ACC112 (cell line): ENCODE data around the gene IMPDH2.

Source experiments
- H2AFZ ChIP-seq: fragments of 200-600 bp; sonication (generic); one replicate; pipeline ENCODE4 v1.6.0; 2017; ENCODE audit warnings: antibody characterized with exemption, low read length; ENCODE audit not compliant: unreplicated experiment
- H3K27ac ChIP-seq: fragments of 200-600 bp; sonication (generic); 2 replicates; pipeline ENCODE4 v1.5.1; 2014; ENCODE audit warnings: low read depth, mild to moderate bottlenecking, antibody characterized with exemption, low read length, moderate library complexity
- H3K27me3 ChIP-seq: fragments of 200-600 bp; sonication (generic); 2 replicates; pipeline ENCODE4 v1.6.1; 2014; ENCODE audit warnings: mild to moderate bottlenecking, antibody characterized with exemption, low read length, moderate library complexity, mixed read lengths; ENCODE audit not compliant: insufficient read depth
- H3K36me3 ChIP-seq: fragments of 200-600 bp; sonication (generic); 2 replicates; pipeline ENCODE4 v1.6.1; 2016; ENCODE audit warnings: mild to moderate bottlenecking, antibody characterized with exemption, low read length, moderate library complexity, mixed read lengths; ENCODE audit not compliant: insufficient read depth
- H3K4me1 ChIP-seq: fragments of 200-600 bp; sonication (generic); one replicate; pipeline ENCODE4 v1.6.1; 2016; ENCODE audit warnings: low read length, mixed read lengths; ENCODE audit not compliant: insufficient read depth, unreplicated experiment, control insufficient read depth
- H3K4me3 ChIP-seq: fragments of 200-600 bp; sonication (generic); 2 replicates; pipeline ENCODE4 v1.5.1; 2014; ENCODE audit warnings: mild to moderate bottlenecking, low read depth, low read length
- H3K79me2 ChIP-seq: fragments of 200-600 bp; sonication (generic); one replicate; pipeline ENCODE4 v1.6.0; 2016; ENCODE audit warnings: low read length; ENCODE audit not compliant: control insufficient read depth, unreplicated experiment, insufficient read depth

Gene IMPDH2

DNA sequence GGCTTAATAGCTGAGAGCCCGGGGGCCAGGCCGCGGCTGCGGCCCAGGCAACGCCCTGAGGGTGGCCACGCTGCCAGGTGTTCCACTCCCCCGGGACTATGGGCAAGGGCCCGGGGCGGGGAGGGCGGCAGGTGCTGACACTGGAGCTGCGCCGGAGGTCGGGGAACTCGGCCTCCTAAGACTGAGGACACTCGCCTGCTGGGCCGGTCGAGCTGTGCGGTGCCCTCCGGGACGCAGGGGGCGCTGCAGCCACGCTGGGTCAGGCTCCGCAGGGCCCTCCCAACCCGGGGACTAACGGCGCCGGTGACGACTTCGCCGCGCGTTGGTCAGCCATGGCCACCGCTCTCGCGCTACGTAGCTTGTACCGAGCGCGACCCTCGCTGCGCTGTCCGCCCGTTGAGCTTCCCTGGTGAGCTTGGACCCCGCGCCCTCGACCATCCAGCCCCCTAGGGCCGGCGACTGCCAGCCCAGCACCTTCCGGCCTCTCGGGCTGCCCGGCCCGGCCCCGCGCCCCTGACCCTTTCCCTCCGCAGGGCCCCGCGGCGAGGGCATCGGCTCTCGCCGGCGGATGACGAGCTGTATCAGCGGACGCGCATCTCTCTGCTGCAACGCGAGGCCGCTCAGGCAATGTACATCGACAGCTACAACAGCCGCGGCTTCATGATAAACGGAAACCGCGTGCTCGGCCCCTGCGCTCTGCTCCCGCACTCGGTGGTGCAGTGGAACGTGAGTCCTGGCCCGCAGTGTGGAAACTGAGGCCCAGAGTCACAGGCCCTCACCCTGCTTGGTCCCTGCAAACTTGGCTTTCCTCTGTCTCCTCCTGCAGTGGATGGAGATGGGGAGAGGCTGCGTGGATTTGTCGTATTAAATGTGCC is 7.1 kb downstream of the IMPDH2 start, which contains the start of gene NDUFAF3:
Gene NDUFAF3, plus strand, starts transcription at position 309 of the 875 bp plus-strand sequence. Its CDS starts 24 bp downstream, at position 333.
- peak within 1 kb of the TSS; percentile 93 for H3K27ac ChIP-seq
- peak within 1 kb of the TSS; percentile 91 for H3K4me3 ChIP-seq
- peak within 1 kb of the TSS; percentile 92 for H2AFZ ChIP-seq
- peaks cover 31% of the 10 kb centered on the region for H3K79me2 ChIP-seq
- H3K27me3 ChIP-seq, result no peaks in the 10 kb centered on the region
- peaks cover 29% of the 10 kb centered on the region; the same call in 1 of the 2 replicates for H3K36me3 ChIP-seq
- peaks cover 43% of the 10 kb centered on the region for H3K4me1 ChIP-seq

DNA sequence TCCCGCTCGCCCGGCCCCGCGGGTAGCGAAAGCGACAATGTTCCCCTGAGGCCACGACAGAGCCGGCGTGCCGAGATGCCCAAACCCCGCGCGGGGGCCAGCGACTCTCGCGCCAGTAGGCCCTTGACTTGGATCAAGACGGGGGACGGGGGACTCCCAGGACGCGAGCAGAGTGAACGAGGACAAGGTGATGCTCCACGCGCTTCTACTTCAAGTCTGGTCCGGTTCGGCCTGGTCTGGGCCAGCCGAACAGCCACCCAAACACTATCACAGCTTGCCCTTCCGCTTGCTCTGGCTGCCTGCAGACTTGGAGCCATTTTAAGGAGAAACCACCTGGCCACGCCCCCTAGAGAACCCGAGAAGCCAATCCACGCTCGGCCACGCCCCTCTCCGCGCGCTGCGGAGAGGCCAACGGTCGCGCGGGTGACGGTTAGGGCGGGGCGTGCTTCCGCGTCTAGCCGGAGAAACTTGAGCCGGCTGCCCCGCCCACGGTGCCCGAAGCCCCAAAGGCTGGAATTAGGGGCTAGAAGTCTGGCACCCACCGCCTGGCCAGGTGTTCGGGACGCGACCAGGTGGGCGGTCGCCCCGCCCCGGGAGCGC is 7.9 kb downstream of the IMPDH2 start:
- peak overlapping the region; percentile 93 for H3K27ac ChIP-seq
- peaks cover 22% of the 10 kb centered on the region; the same call in 1 of the 2 replicates for H3K36me3 ChIP-seq
- no peaks in the 10 kb centered on the region for H3K27me3 ChIP-seq
- H3K4me1 ChIP-seq, result peaks cover 36% of the 10 kb centered on the region
- H2AFZ ChIP-seq, result peak overlapping the region; percentile 92
- H3K4me3 ChIP-seq, result peak overlapping the region; percentile 91
- peaks cover 26% of the 10 kb centered on the region for H3K79me2 ChIP-seq

DNA sequence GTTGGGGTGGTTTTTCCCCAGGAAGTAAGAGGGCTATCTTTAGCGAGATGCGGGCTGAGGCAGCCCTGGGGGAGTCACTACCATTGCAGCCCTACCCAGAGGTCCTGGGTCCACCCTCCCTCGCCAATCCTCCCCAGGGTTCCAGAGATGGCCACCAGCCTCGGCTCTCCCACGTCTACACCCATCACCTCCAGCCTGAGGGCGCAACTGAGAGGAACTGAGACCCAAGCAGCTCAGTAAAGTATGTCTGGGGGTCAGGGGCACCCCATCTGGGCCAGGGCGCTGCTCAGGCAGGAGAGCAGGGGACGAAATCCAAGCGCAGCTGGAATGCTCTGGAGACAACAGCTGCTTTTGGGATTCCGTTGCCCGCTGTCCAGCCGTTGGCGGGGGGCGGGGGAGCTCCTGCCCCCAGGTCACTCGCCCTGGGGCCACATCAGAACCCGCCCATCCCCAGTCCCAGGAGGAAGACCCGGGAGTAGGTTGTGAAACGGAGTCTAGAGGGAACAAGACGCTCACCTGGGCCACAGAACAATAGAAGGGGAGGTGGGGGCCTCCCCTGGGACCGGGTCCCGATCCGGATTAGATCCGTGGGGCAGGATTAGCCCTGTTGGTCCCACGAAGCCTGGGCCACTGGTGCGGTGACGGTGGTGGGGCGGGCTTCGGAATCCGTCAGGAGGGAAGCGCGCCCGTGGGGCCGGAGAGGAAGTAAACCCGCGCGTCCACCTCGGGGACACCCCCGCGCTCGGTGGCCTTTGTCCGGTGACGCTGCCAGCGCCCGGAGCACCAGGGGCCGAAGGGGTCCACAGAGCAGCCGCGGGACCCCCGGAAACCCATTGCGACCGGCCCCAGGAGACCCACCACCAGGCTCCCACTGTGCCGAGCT is 8.6 kb downstream of the IMPDH2 start:
- peaks cover 26% of the 10 kb centered on the region for H3K79me2 ChIP-seq
- no peaks in the 10 kb centered on the region for H3K27me3 ChIP-seq
- H3K4me1 ChIP-seq, result peaks cover 29% of the 10 kb centered on the region
- H2AFZ ChIP-seq, result no peak overlapping the region
- peak overlapping the region; percentile 91 for H3K4me3 ChIP-seq
- peak overlapping the region; percentile 93 for H3K27ac ChIP-seq
- peaks cover 15% of the 10 kb centered on the region; the same call in 1 of the 2 replicates for H3K36me3 ChIP-seq

DNA sequence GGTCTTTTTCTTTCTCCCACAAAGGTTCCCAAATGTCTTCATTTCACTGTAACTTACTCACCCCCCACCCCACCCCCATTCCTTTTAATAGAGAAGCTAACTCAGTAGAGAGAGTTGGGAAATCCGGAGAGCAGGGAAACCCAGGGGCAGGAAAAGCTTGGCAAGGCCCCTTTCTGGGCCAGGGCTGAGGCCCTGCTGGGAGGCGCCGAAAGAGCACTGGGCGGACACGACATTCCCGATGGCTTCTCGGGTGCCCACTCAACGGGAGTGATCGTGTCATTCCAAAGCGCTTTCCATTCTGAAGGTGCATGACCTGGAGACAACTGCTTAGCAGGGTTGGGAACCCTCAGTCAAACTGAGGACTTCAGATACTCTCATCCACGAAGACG is 9.3 kb downstream of the IMPDH2 start:
- peak overlapping the region; percentile 93 for H3K27ac ChIP-seq
- no peaks in the 10 kb centered on the region for H3K27me3 ChIP-seq
- H3K4me3 ChIP-seq, result peak overlapping the region; percentile 91
- H3K4me1 ChIP-seq, result peaks cover 26% of the 10 kb centered on the region
- H3K36me3 ChIP-seq, result peaks cover 12% of the 10 kb centered on the region; the same call in 1 of the 2 replicates
- peaks cover 26% of the 10 kb centered on the region for H3K79me2 ChIP-seq
- no peak overlapping the region for H2AFZ ChIP-seq

DNA sequence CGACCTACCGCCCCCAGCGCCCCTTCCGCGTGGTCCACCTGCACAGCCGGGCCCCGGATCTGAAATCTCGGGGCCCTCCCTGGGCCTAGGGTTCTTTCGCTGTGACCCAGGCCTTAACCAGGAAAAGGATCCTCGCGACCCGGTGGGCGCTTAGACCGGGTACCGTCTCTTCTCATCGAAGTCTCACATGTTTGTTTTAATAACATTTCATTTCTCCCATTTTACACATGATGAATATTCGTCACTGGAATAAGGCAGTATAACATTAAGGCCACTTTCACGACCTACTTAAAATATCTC is 10.5 kb downstream of the IMPDH2 start:
- Histone ChIP-seq H3K4me3 (peak overlapping the region; percentile 94), H3K27me3 (no peaks in the 10 kb centered on the region), H3K27ac (peak overlapping the region; percentile 60), H2AFZ (peak overlapping the region; percentile 74), H3K4me1 (peaks cover 19% of the 10 kb centered on the region), H3K36me3 (no peaks in the 10 kb centered on the region), H3K79me2 (peaks cover 22% of the 10 kb centered on the region)

DNA sequence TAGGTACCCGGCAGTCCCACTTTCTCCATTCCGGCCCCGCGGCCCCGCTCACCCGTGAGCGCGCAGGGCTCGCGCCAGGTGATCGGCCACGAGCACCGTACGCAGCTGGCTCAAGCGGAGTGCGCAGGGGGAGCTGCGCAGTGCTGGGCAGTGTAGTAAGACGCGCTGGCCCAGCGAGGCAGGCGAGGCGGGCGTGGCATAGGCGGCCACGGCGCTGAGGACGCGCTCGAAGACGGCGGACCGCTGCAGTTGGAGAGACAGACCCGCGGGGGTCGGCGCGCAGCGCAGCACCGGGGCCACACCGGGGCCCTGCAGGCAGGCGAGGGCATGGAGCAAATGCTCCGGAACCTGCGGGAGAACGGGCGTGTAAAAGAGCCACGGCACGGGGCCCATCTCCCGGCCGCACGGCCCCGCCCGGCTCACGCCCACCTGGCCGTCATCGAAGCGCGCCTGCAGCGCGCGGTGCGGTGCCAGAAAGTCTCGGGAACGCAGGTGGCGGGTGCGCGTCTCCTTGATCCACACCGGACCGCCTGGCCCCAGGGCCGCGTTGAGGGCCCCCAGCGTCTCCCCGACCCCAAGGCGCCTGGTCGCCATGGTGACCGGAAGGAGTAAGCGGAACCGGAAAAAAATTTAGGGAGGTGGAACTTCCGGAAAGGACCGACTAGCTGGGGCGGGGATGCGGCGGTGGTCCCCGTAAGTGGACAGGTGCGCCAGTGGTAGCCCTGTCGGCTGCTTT is 11.1 kb downstream of the IMPDH2 start, which contains the start of gene DALRD3:
Gene DALRD3, minus strand, starts transcription at position 610 of the 736 bp plus-strand sequence. Its CDS starts 16 bp downstream, at position 594.
- H3K27ac ChIP-seq, result peak within 1 kb of the TSS; percentile 60
- no peaks in the 10 kb centered on the region for H3K27me3 ChIP-seq
- H3K36me3 ChIP-seq, result no peaks in the 10 kb centered on the region
- peaks cover 16% of the 10 kb centered on the region for H3K4me1 ChIP-seq
- H2AFZ ChIP-seq, result peak within 1 kb of the TSS; percentile 74
- peaks cover 22% of the 10 kb centered on the region for H3K79me2 ChIP-seq
- peak within 1 kb of the TSS; percentile 94 for H3K4me3 ChIP-seq

DNA sequence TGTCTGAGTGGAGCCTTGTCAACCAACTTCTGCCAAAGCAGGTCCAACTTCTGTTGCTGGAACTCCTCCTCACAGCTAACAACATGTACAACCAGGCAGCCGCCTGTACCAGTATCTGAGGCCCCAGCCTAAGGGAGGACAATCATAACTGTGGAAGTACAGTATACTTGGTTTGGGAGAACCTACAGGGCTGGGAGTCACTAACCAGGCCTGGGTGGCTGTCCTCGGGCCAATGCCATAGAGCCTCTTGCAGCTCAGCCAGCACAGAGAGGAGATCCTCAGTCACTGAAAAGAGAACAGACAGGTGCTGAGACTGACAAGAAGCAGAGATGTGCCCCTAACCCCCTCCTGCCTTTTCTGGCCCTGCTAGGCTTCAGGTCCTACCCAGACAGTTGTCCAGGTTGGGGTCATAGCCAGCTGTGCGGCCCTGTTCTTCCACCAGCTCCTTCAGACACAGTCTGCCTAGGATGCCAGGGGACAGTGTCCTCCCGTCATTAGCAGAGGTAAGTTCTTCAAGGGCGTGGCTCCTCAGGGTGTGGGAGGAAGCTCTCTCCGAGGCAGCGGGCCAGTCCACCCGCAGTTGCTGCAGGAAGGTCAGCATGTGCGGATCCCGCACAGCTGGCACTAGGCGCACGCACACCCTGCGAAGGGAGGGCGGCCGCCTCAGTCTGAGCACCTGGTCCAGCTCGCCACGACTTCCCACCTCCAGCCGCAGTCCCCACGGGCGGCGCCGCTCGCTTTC is 11.8 kb downstream of the IMPDH2 start:
- Histone ChIP-seq H2AFZ (no peak overlapping the region), H3K27me3 (no peaks in the 10 kb centered on the region), H3K79me2 (peaks cover 19% of the 10 kb centered on the region), H3K4me1 (peaks cover 13% of the 10 kb centered on the region), H3K4me3 (peak overlapping the region; percentile 94), H3K27ac (no peak overlapping the region), H3K36me3 (no peaks in the 10 kb centered on the region)

DNA sequence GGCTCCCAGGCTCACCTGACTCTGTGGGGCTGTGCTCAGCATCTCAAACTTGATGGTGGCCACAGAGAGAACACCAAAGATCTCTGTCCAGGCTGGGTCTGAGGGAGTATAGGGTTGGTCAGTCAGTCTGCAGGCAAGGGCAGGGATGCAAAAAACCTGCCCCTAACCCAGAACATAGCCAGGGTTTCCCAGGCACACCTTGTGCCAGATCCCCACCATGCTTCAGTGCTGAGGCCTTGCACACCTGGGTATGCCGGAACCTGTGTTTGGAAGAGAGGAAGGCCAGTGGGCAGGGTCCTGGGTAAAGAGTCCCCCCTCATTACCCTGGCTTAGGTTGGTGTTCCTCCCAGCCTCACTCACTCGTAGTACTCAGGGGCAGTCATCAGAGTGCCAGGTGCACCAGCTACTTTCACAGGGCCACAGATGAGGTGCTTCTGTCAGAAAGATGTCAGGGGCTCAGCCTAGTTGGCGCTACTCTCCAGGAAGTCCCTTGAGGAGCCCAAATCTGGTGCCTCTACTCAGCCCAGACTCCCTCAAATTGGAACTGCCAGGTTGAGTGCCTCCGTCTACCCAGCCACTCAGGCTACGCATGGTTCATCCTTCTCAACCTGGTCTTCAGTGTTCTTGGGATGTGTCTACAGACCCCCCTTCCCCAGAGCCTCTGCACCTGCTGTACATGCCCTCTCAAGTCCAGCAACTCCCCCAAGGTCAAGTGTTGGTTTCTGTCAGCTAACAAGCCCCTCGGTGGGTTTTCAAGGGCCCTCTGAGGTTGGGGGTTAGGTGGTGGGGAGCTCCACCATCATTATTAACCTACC is 12.6 kb downstream of the IMPDH2 start:
- no peaks in the 10 kb centered on the region for H3K36me3 ChIP-seq
- no peaks in the 10 kb centered on the region for H3K27me3 ChIP-seq
- no peak overlapping the region; the same call in 1 of the 2 replicates for H3K4me3 ChIP-seq
- no peak overlapping the region for H3K27ac ChIP-seq
- peaks cover 22% of the 10 kb centered on the region for H3K79me2 ChIP-seq
- no peak overlapping the region for H2AFZ ChIP-seq
- H3K4me1 ChIP-seq, result peaks cover 13% of the 10 kb centered on the region

DNA sequence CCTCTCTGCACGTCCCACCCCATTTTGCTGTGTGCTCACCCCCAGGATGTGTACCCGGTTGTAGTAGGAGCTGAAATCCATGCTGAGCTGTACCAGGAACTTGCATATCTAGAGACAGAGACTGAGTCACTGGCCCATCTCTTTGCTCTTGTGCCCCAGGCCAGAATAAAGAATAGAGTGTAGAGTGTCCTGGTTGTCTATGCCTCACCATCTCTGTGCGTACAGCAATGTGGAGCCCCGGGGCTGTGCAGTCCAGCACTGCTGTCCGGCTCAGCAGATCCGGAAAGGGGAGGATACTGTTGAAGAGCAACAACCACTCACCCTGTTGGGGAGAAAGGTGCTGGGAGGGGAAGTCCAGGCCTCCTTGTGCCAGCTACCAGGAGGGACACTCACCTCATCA is 13.4 kb downstream of the IMPDH2 start:
- H3K79me2 ChIP-seq, result peaks cover 20% of the 10 kb centered on the region
- no peaks in the 10 kb centered on the region for H3K27me3 ChIP-seq
- H3K36me3 ChIP-seq, result no peaks in the 10 kb centered on the region
- no peak overlapping the region for H2AFZ ChIP-seq
- no peak overlapping the region for H3K4me3 ChIP-seq
- peaks cover 13% of the 10 kb centered on the region for H3K4me1 ChIP-seq
- no peak overlapping the region for H3K27ac ChIP-seq
